Measurements from ENCODE around the gene SEC14L1.

The SEC14L1 gene

GRCh38 chr17:77197115-77197514 lies 56.3 kb downstream of the SEC14L1 start:
- Histone ChIP-seq H3K4me1 (ENCODE audit: low read length) (no peaks in the 10 kb centered on the region), H3K4me3 (ENCODE audit: low read length) (no peak overlapping the region), H3F3A (ENCODE audit: insufficient read depth, low read length) (peaks cover 5% of the 10 kb centered on the region; the same call in 1 of the 2 replicates), H2AFZ (ENCODE audit: low read length) (no peak overlapping the region), H3K9me3 (replicated peaks; ENCODE audit: insufficient read depth, low read length) (no peaks in the 10 kb centered on the region), H3K9me2 (replicated peaks; ENCODE audit: insufficient read depth, low read length) (no peaks in the 10 kb centered on the region), H3K79me2 (ENCODE audit: low read length) (peaks cover 99% of the 10 kb centered on the region), H4K20me1 (ENCODE audit: insufficient read depth, low read length) (no peaks in the 10 kb centered on the region), H3K36me3 (replicated peaks; ENCODE audit: insufficient read depth, low read length) (peaks cover 59% of the 10 kb centered on the region), H3K27ac (ENCODE audit: low read length) (no peak overlapping the region), H3K9ac (ENCODE audit: low read length) (no peak overlapping the region), H3K4me2 (ENCODE audit: low read depth, low read length) (no peak overlapping the region), H3K27me3 (replicated peaks; ENCODE audit: insufficient read depth, low read length) (no peaks in the 10 kb centered on the region)
- DNase-seq, result no peak
- no peak for TF ChIP-seq CTCF (IDR thresholded peaks at IDR 0.05; ENCODE audit: low read length)
- TF ChIP-seq EZH2phosphoT487 (IDR thresholded peaks at IDR 0.05; ENCODE audit: low read length), result no peak
- no peak for TF ChIP-seq EZH2 (optimal IDR thresholded peaks at IDR 0.05; ENCODE audit: low read depth, low read length)

- H3K4me3 ChIP-seq (ENCODE audit: low read length), result no peak overlapping the region
- no peak for TF ChIP-seq EZH2 (optimal IDR thresholded peaks at IDR 0.05; ENCODE audit: low read depth, low read length)
- no peak for TF ChIP-seq CTCF (IDR thresholded peaks at IDR 0.05; ENCODE audit: low read length)
- TF ChIP-seq EZH2phosphoT487 (IDR thresholded peaks at IDR 0.05; ENCODE audit: low read length), result no peak
- peaks cover 67% of the 10 kb centered on the region for H3K36me3 ChIP-seq (replicated peaks; ENCODE audit: insufficient read depth, low read length)
- H3K27me3 ChIP-seq (replicated peaks; ENCODE audit: insufficient read depth, low read length), result no peaks in the 10 kb centered on the region
- H3K79me2 ChIP-seq (ENCODE audit: low read length), result peaks cover 100% of the 10 kb centered on the region
- H3K9ac ChIP-seq (ENCODE audit: low read length), result no peak overlapping the region
- H3K4me1 ChIP-seq (ENCODE audit: low read length), result peaks cover 11% of the 10 kb centered on the region
- no peak overlapping the region for H3K27ac ChIP-seq (ENCODE audit: low read length)
- no peaks in the 10 kb centered on the region for H3K9me2 ChIP-seq (replicated peaks; ENCODE audit: insufficient read depth, low read length)
- H3F3A ChIP-seq (ENCODE audit: insufficient read depth, low read length), result peaks cover 22% of the 10 kb centered on the region
- no peak overlapping the region for H3K4me2 ChIP-seq (ENCODE audit: low read depth, low read length)
- H4K20me1 ChIP-seq (ENCODE audit: insufficient read depth, low read length), result no peaks in the 10 kb centered on the region
- H3K9me3 ChIP-seq (replicated peaks; ENCODE audit: insufficient read depth, low read length), result no peaks in the 10 kb centered on the region
- no peak overlapping the region for H2AFZ ChIP-seq (ENCODE audit: low read length)
- DNase-seq, result no peak
Observed at GRCh38 chr17:77200711-77201110, 59.9 kb downstream of the SEC14L1 start.

- Histone ChIP-seq H3K79me2 (ENCODE audit: low read length) (peaks cover 97% of the 10 kb centered on the region), H3K9me2 (replicated peaks; ENCODE audit: insufficient read depth, low read length) (no peaks in the 10 kb centered on the region), H3K27me3 (replicated peaks; ENCODE audit: insufficient read depth, low read length) (no peaks in the 10 kb centered on the region), H3K27ac (ENCODE audit: low read length) (no peak overlapping the region), H3K9me3 (replicated peaks; ENCODE audit: insufficient read depth, low read length) (no peaks in the 10 kb centered on the region), H3K4me2 (ENCODE audit: low read depth, low read length) (no peak overlapping the region), H3K36me3 (replicated peaks; ENCODE audit: insufficient read depth, low read length) (peaks cover 62% of the 10 kb centered on the region), H3K9ac (ENCODE audit: low read length) (no peak overlapping the region), H2AFZ (ENCODE audit: low read length) (no peak overlapping the region), H3K4me3 (ENCODE audit: low read length) (no peak overlapping the region), H3K4me1 (ENCODE audit: low read length) (peaks cover 35% of the 10 kb centered on the region), H3F3A (ENCODE audit: insufficient read depth, low read length) (peaks cover 44% of the 10 kb centered on the region), H4K20me1 (ENCODE audit: insufficient read depth, low read length) (no peaks in the 10 kb centered on the region)
- no peak for DNase-seq
- no peak for TF ChIP-seq EZH2phosphoT487 (IDR thresholded peaks at IDR 0.05; ENCODE audit: low read length)
- no peak for TF ChIP-seq EZH2 (optimal IDR thresholded peaks at IDR 0.05; ENCODE audit: low read depth, low read length)
- TF ChIP-seq CTCF (IDR thresholded peaks at IDR 0.05; ENCODE audit: low read length), result no peak
Observed at GRCh38 chr17:77203436-77203835, 62.7 kb downstream of the SEC14L1 start.
